Stimulated activated effector memory CD8-positive, alpha-beta T cell treated with anti-CD3 and anti-CD28 coated beads, Interleukin-12 subunit alpha, Interleukin-12 subunit beta, amount 100 ng/mL, for 72 hours (primary cell): ENCODE results near the gene OGDH.

Experiments used
- ATAC-seq: fragments of 150-1000 bp; cut with Tn5 transposase; 2 replicates; pipeline ENCODE4 v1.10.0; 2021
- DNase-seq, 2 donors: peaks; one replicate each; pipeline ENCODE4 v3.0.0; 2021 to 2022; ENCODE audit warnings: low spot score in 2 of 2
- H3K27ac Mint-ChIP-seq: one replicate; pipeline ENCODE4 v1.8.0; 2022; ENCODE audit warnings: mild to moderate bottlenecking, mixed read lengths
- H3K36me3 Mint-ChIP-seq: one replicate; pipeline ENCODE4 v1.8.0; 2022; ENCODE audit warnings: mild to moderate bottlenecking, mixed read lengths
- H3K4me1 Mint-ChIP-seq: one replicate; pipeline ENCODE4 v1.8.0; 2022; ENCODE audit warnings: mixed read lengths
- H3K4me3 Mint-ChIP-seq: one replicate; pipeline ENCODE4 v1.8.0; 2022; ENCODE audit warnings: mild to moderate bottlenecking, mixed read lengths
- H3K9me3 Mint-ChIP-seq: one replicate; pipeline ENCODE4 v1.8.0; 2022; ENCODE audit warnings: mixed read lengths

Gene OGDH

GRCh38 chr7:44636926-44637325 is 30.5 kb downstream of the OGDH start:
- peak overlapping the region; percentile 99 for H3K27ac Mint-ChIP-seq
- no peak for DNase-seq
- no peak for ATAC-seq
- no peaks in the 10 kb centered on the region for H3K9me3 Mint-ChIP-seq
- H3K4me3 Mint-ChIP-seq, result peak overlapping the region; percentile 84
- H3K36me3 Mint-ChIP-seq, result peaks cover 36% of the 10 kb centered on the region
- peaks cover 87% of the 10 kb centered on the region for H3K4me1 Mint-ChIP-seq

- peak overlapping the region; percentile 84 for H3K4me3 Mint-ChIP-seq
- DNase-seq (peak in 1 of 2 donors; percentile 82), ATAC-seq (peak; percentile 81)
- H3K27ac Mint-ChIP-seq, result peak overlapping the region; percentile 99
- H3K4me1 Mint-ChIP-seq, result peaks cover 80% of the 10 kb centered on the region
- H3K9me3 Mint-ChIP-seq, result no peaks in the 10 kb centered on the region
- peaks cover 40% of the 10 kb centered on the region for H3K36me3 Mint-ChIP-seq
Observed at GRCh38 chr7:44637788-44638594, 31.6 kb downstream of the OGDH start.

GRCh38 chr7:44638611-44639557 is 32.5 kb downstream of the OGDH start:
- peak; percentile 78 for ATAC-seq
- Mint-ChIP-seq H3K4me3 (peak overlapping the region; percentile 84), H3K9me3 (no peaks in the 10 kb centered on the region), H3K4me1 (peaks cover 74% of the 10 kb centered on the region), H3K36me3 (peaks cover 32% of the 10 kb centered on the region), H3K27ac (peak overlapping the region; percentile 99)
- peak; percentile 61 to 90 for DNase-seq

- no peak for ATAC-seq
- Mint-ChIP-seq H3K4me3 (peak overlapping the region; percentile 84), H3K4me1 (peaks cover 68% of the 10 kb centered on the region), H3K27ac (peak overlapping the region; percentile 99), H3K9me3 (no peaks in the 10 kb centered on the region), H3K36me3 (peaks cover 27% of the 10 kb centered on the region)
- no peak for DNase-seq
Observed at GRCh38 chr7:44639671-44640321, 33.4 kb downstream of the OGDH start.

- ATAC-seq (no peak), DNase-seq (no peak)
- Mint-ChIP-seq H3K4me1 (peaks cover 46% of the 10 kb centered on the region), H3K9me3 (no peaks in the 10 kb centered on the region), H3K4me3 (no peak overlapping the region), H3K27ac (no peak overlapping the region), H3K36me3 (peaks cover 34% of the 10 kb centered on the region)
Observed at GRCh38 chr7:44643206-44643605, 36.8 kb downstream of the OGDH start.

- Mint-ChIP-seq H3K27ac (peak overlapping the region; percentile 89), H3K4me3 (no peak overlapping the region), H3K4me1 (peaks cover 26% of the 10 kb centered on the region), H3K9me3 (no peaks in the 10 kb centered on the region), H3K36me3 (peaks cover 34% of the 10 kb centered on the region)
- ATAC-seq (no peak), DNase-seq (no peak)
Observed at GRCh38 chr7:44645254-44645653, 38.8 kb downstream of the OGDH start.

GRCh38 chr7:44645696-44646095 is 39.3 kb downstream of the OGDH start:
- H3K4me3 Mint-ChIP-seq, result no peak overlapping the region
- H3K36me3 Mint-ChIP-seq, result peaks cover 38% of the 10 kb centered on the region
- peaks cover 21% of the 10 kb centered on the region for H3K4me1 Mint-ChIP-seq
- DNase-seq (no peak), ATAC-seq (no peak)
- H3K27ac Mint-ChIP-seq, result peak overlapping the region; percentile 89
- no peaks in the 10 kb centered on the region for H3K9me3 Mint-ChIP-seq

GRCh38 chr7:44646176-44646920 is 39.9 kb downstream of the OGDH start:
- H3K27ac Mint-ChIP-seq, result peak overlapping the region; percentile 89
- H3K9me3 Mint-ChIP-seq, result no peaks in the 10 kb centered on the region
- ATAC-seq, result no peak
- H3K36me3 Mint-ChIP-seq, result peaks cover 45% of the 10 kb centered on the region
- DNase-seq, result no peak
- no peak overlapping the region for H3K4me3 Mint-ChIP-seq
- peaks cover 20% of the 10 kb centered on the region for H3K4me1 Mint-ChIP-seq

GRCh38 chr7:44646921-44647636 is 40.7 kb downstream of the OGDH start:
- peaks cover 14% of the 10 kb centered on the region for H3K4me1 Mint-ChIP-seq
- H3K27ac Mint-ChIP-seq, result peak overlapping the region; percentile 30
- no peak for DNase-seq
- H3K4me3 Mint-ChIP-seq, result no peak overlapping the region
- peaks cover 48% of the 10 kb centered on the region for H3K36me3 Mint-ChIP-seq
- no peaks in the 10 kb centered on the region for H3K9me3 Mint-ChIP-seq
- ATAC-seq, result no peak

- peak overlapping the region; percentile 30 for H3K27ac Mint-ChIP-seq
- no peak overlapping the region for H3K4me3 Mint-ChIP-seq
- DNase-seq, result no peak
- peaks cover 57% of the 10 kb centered on the region for H3K36me3 Mint-ChIP-seq
- H3K4me1 Mint-ChIP-seq, result peaks cover 14% of the 10 kb centered on the region
- no peak for ATAC-seq
- no peaks in the 10 kb centered on the region for H3K9me3 Mint-ChIP-seq
Observed at GRCh38 chr7:44647981-44648714, 41.7 kb downstream of the OGDH start.

GRCh38 chr7:44650242-44650641 is 43.8 kb downstream of the OGDH start:
- ATAC-seq, result no peak
- H3K9me3 Mint-ChIP-seq, result no peaks in the 10 kb centered on the region
- DNase-seq, result no peak
- H3K27ac Mint-ChIP-seq, result peak overlapping the region; percentile 67
- peaks cover 7% of the 10 kb centered on the region for H3K4me1 Mint-ChIP-seq
- no peak overlapping the region for H3K4me3 Mint-ChIP-seq
- H3K36me3 Mint-ChIP-seq, result peaks cover 68% of the 10 kb centered on the region

- Mint-ChIP-seq H3K36me3 (peaks cover 68% of the 10 kb centered on the region), H3K27ac (peak overlapping the region; percentile 67), H3K4me1 (peaks cover 3% of the 10 kb centered on the region), H3K4me3 (no peak overlapping the region), H3K9me3 (no peaks in the 10 kb centered on the region)
- ATAC-seq, result no peak
- DNase-seq, result no peak
Observed at GRCh38 chr7:44650772-44651171, 44.3 kb downstream of the OGDH start.

- Mint-ChIP-seq H3K27ac (peak overlapping the region; percentile 74), H3K9me3 (no peaks in the 10 kb centered on the region), H3K4me1 (peaks cover 10% of the 10 kb centered on the region), H3K4me3 (no peak overlapping the region), H3K36me3 (peaks cover 69% of the 10 kb centered on the region)
- DNase-seq (no peak), ATAC-seq (no peak)
Observed at GRCh38 chr7:44652535-44652934, 46.1 kb downstream of the OGDH start.
